HepG2 (cell line): Measurements from ENCODE around the gene RNF10. TPM values are rescaled to one million over a fixed set of nuclear protein-coding genes. Genes with fewer than 3 reads are reported as not detected.

Experiments
- AGO1 ChIP-seq: fragments of 200-400 bp; formaldehyde crosslinking; IDR thresholded peaks from 2 replicates; pipeline ENCODE4 v1.6.1; 2017; ENCODE audit warnings: mild to moderate bottlenecking, low read depth, low read length, moderate library complexity; ENCODE audit not compliant: poor library complexity, severe bottlenecking
- ATF4 ChIP-seq, 2 experiments: fragments of 450-650 bp in 1 of 2; sonication (generic) in 1 of 2; formaldehyde crosslinking; IDR thresholded peaks; 2 replicates each; pipeline versions ENCODE4 v1.5.0 to v1.8.0; 2020 to 2022; ENCODE audit warnings: mild to moderate bottlenecking in 1 of 2, missing genetic modification reagents in 1 of 2
- ATRX ChIP-seq: sonication (generic); formaldehyde crosslinking; IDR thresholded peaks from 2 replicates; pipeline ENCODE4 v1.4.0; 2020; ENCODE audit warnings: missing genetic modification reagents, borderline replicate concordance
- BORCS8-MEF2B ChIP-seq: sonication (generic); formaldehyde crosslinking; IDR thresholded peaks from 2 replicates; pipeline ENCODE4 v1.8.0; 2022; ENCODE audit warnings: mild to moderate bottlenecking, missing genetic modification reagents
- FIP1L1 ChIP-seq: fragments of 200-400 bp; formaldehyde crosslinking; IDR thresholded peaks from 2 replicates; pipeline ENCODE4 v1.6.1; 2018; ENCODE audit warnings: low read depth, mild to moderate bottlenecking, low read length, moderate library complexity, borderline replicate concordance; ENCODE audit not compliant: insufficient read depth
- HHEX ChIP-seq: IDR thresholded peaks from 2 replicates; pipeline ENCODE4 v1.6.1; 2016; ENCODE audit warnings: control low read depth
- HNRNPL ChIP-seq: fragments of 200-400 bp; formaldehyde crosslinking; IDR thresholded peaks from 2 replicates; pipeline ENCODE4 v1.6.1; 2017; ENCODE audit warnings: mild to moderate bottlenecking, low read depth, low read length
- HOXA5 ChIP-seq: sonication (generic); formaldehyde crosslinking; IDR thresholded peaks from 2 replicates; pipeline ENCODE4 v1.4.0; 2020; ENCODE audit warnings: missing genetic modification reagents
- IKZF4 ChIP-seq: sonication (generic); formaldehyde crosslinking; IDR thresholded peaks from 2 replicates; pipeline ENCODE4 v1.5.1; 2020; ENCODE audit warnings: borderline replicate concordance, mild to moderate bottlenecking, low read depth, missing genetic modification reagents; ENCODE audit errors: not compliant biosample characterization
- KAT8 ChIP-seq: IDR thresholded peaks from 2 replicates; pipeline ENCODE4 v1.6.1; 2016; ENCODE audit warnings: missing genetic modification reagents, missing compliant biosample characterization
- NAIF1 ChIP-seq: sonication (generic); formaldehyde crosslinking; IDR thresholded peaks from 2 replicates; pipeline ENCODE4 v1.5.0; 2020; ENCODE audit warnings: mild to moderate bottlenecking, missing genetic modification reagents, borderline replicate concordance
- PLRG1 ChIP-seq: fragments of 450-650 bp; conservative IDR thresholded peaks from 2 replicates; pipeline ENCODE4 v1.6.1; 2016
- PRMT3 ChIP-seq: sonication (generic); formaldehyde crosslinking; IDR thresholded peaks from 2 replicates; pipeline ENCODE4 v1.8.1; 2022; ENCODE audit warnings: low read depth, mild to moderate bottlenecking, moderate library complexity, missing genetic modification reagents, borderline replicate concordance
- SKIL ChIP-seq: sonication (generic); formaldehyde crosslinking; IDR thresholded peaks from 2 replicates; pipeline ENCODE4 v1.8.0; 2022; ENCODE audit warnings: missing genetic modification reagents, mild to moderate bottlenecking, moderate library complexity, borderline replicate concordance
- SP1 ChIP-seq, 2 experiments: fragments of 450-650 bp in 1 of 2; sonication (generic) in 1 of 2; formaldehyde crosslinking in 1 of 2; IDR thresholded peaks; 2 replicates each; pipeline versions ENCODE4 v1.4.0 to v1.6.1; 2016 to 2020; ENCODE audit warnings: missing genetic modification reagents in 1 of 2
- SPEN ChIP-seq: sonication (generic); formaldehyde crosslinking; IDR thresholded peaks from 2 replicates; pipeline ENCODE4 v1.5.1; 2020; ENCODE audit warnings: low read depth, mild to moderate bottlenecking, missing genetic modification reagents
- TFE3 ChIP-seq: IDR thresholded peaks from 2 replicates; pipeline ENCODE4 v1.6.1; 2016
- THAP11 ChIP-seq: IDR thresholded peaks from 2 replicates; pipeline ENCODE4 v1.6.1; 2016; ENCODE audit warnings: missing biosample characterization, missing genetic modification reagents
- ZBTB34 ChIP-seq: sonication (generic); formaldehyde crosslinking; IDR thresholded peaks from 2 replicates; pipeline ENCODE4 v1.8.0; 2022; ENCODE audit warnings: mild to moderate bottlenecking, missing genetic modification reagents
- ZFAT ChIP-seq: sonication (generic); formaldehyde crosslinking; conservative IDR thresholded peaks from 2 replicates; pipeline ENCODE4 v1.8.1; 2023; ENCODE audit warnings: missing genetic modification reagents, inconsistent platforms
- ZNF160 ChIP-seq: sonication (generic); formaldehyde crosslinking; IDR thresholded peaks from 2 replicates; pipeline ENCODE4 v1.8.0; 2022; ENCODE audit warnings: mild to moderate bottlenecking, inconsistent platforms, missing genetic modification reagents
- ZNF446 ChIP-seq: sonication (generic); formaldehyde crosslinking; IDR thresholded peaks from 2 replicates; pipeline ENCODE4 v1.5.0; 2020; ENCODE audit warnings: mild to moderate bottlenecking, missing genetic modification reagents
- ZNF670 ChIP-seq: sonication (generic); formaldehyde crosslinking; IDR thresholded peaks from 2 replicates; pipeline ENCODE4 v1.8.0; 2022; ENCODE audit warnings: mild to moderate bottlenecking, missing genetic modification reagents, borderline replicate concordance
- ZSCAN9 ChIP-seq: IDR thresholded peaks from 2 replicates; pipeline ENCODE4 v1.6.1; 2016; ENCODE audit warnings: borderline replicate concordance
- polyA plus RNA-seq, 8 experiments: library from polyadenylated mRNA; depleted of rRNA in 3 of 8; stranded (reverse) in 7 of 8; unstranded in 1 of 8; fragments of >200 nt; fragmentation: Illumina TruSeq in 4 of 8; extraction: Trizol in 4 of 8; gene quantifications; 2 replicates each; pipeline versions ENCODE4 v1.2.1 to v1.2.3, GENCODE V29; 2011 to 2016; ENCODE audit warnings: low read depth in 4 of 8, missing spikeins in 1 of 8, mixed read lengths in 1 of 8; ENCODE audit not compliant: insufficient read depth in 1 of 8
- total RNA-seq, 5 experiments: library from RNA; depleted of rRNA; stranded (reverse); fragments of >200 nt; fragmentation: Illumina TruSeq; extraction: Trizol; gene quantifications; 2 replicates each; pipeline ENCODE4 v1.2.3, GENCODE V29; 2016; ENCODE audit warnings: low read depth in 1 of 5

RNF10 gene
- total and polyA plus RNA-seq, 2 of the 13 experiments (the other 11 are each of a cell fraction or from before 2014, with no cell fraction given): 62.5 to 88.0 TPM

- TF ChIP-seq TFE3 (CRISPR knock-in tag) (0 out of 2 replicates have a peak, but pooled peaks have one; percentile 24), IKZF4 (CRISPR knock-in tag) (no peak), FIP1L1 (no peak), NAIF1 (no peak), ZFAT (CRISPR knock-in tag) (0 out of 2 replicates have a peak, but pooled peaks have one; percentile 59), SKIL (CRISPR knock-in tag) (peak; percentile 43; the same call in 1 of the 2 replicates), ATF4 (CRISPR knock-in tag; IDR thresholded peaks at IDR 0.05) (peak in 1 of 2 experiments; percentile 96; a peak in 2 of 4 replicates), SPEN (CRISPR knock-in tag) (peak; percentile 86), BORCS8-MEF2B (CRISPR knock-in tag) (peak; percentile 54; the same call in 1 of the 2 replicates), KAT8 (peak; percentile 93), ZNF160 (CRISPR knock-in tag) (peak; percentile 37; the same call in 1 of the 2 replicates), AGO1 (no peak), PLRG1 (no peak), ZNF446 (CRISPR knock-in tag) (no peak), THAP11 (CRISPR knock-in tag) (peak; percentile 94), HHEX (CRISPR knock-in tag) (no peak), PRMT3 (CRISPR knock-in tag) (no peak), SP1 (IDR thresholded peaks at IDR 0.05) (no peak), SP1 (CRISPR knock-in tag; IDR thresholded peaks at IDR 0.05) (peak; percentile 67; the same call in 1 of the 2 replicates), ZNF670 (CRISPR knock-in tag) (0 out of 2 replicates have a peak, but pooled peaks have one; percentile 76), ZBTB34 (CRISPR knock-in tag) (no peak), ATRX (no peak), HOXA5 (CRISPR knock-in tag) (peak; percentile 77), ZSCAN9 (CRISPR knock-in tag) (no peak; the same call in 1 of the 2 replicates), HNRNPL (no peak)
Observed at GRCh38 chr12:120528861-120529525, 5.2 kb upstream of the RNF10 start, which contains the start of gene COQ5 (continued).
